HepG2 (cell line): ENCODE results near the gene SYTL3. TPM values are rescaled to one million over a fixed set of nuclear protein-coding genes. Genes with fewer than 3 reads are reported as not detected.

Experiments used
- ARNT ChIP-seq: fragments of 450-650 bp; IDR thresholded peaks from 2 replicates; pipeline ENCODE4 v1.6.1; 2017
- GLI4 ChIP-seq: sonication (generic); formaldehyde crosslinking; IDR thresholded peaks from 2 replicates; pipeline ENCODE4 v1.5.1; 2020; ENCODE audit warnings: missing genetic modification reagents, mild to moderate bottlenecking, moderate library complexity, borderline replicate concordance
- HNF4A ChIP-seq: sonication (generic); formaldehyde crosslinking; IDR thresholded peaks from 2 replicates; pipeline ENCODE4 v1.4.0; 2020; ENCODE audit warnings: missing genetic modification reagents
- HNRNPH1 ChIP-seq: fragments of 200-400 bp; formaldehyde crosslinking; optimal IDR thresholded peaks from 2 replicates; pipeline ENCODE3; 2017; ENCODE audit warnings: mild to moderate bottlenecking, low read depth, low read length
- KDM5A ChIP-seq: fragments of 200-600 bp; sonication (generic); IDR thresholded peaks from 2 replicates; pipeline ENCODE4 v1.7.0; 2018; ENCODE audit warnings: antibody characterized with exemption, mild to moderate bottlenecking, low read length, borderline replicate concordance
- MBD4 ChIP-seq: IDR thresholded peaks from 2 replicates; pipeline ENCODE4 v1.6.1; 2012; ENCODE audit warnings: low read length, inconsistent platforms, borderline replicate concordance
- NFIC ChIP-seq: IDR thresholded peaks from 2 replicates; pipeline ENCODE4 v1.6.1; 2012; ENCODE audit warnings: mild to moderate bottlenecking, low read length, inconsistent platforms
- NFYC ChIP-seq: IDR thresholded peaks from 2 replicates; pipeline ENCODE4 v1.6.1; 2016; ENCODE audit warnings: missing genetic modification reagents, missing compliant biosample characterization
- PLRG1 ChIP-seq: fragments of 450-650 bp; conservative IDR thresholded peaks from 2 replicates; pipeline ENCODE4 v1.6.1; 2016
- RXRB ChIP-seq: IDR thresholded peaks from 2 replicates; pipeline ENCODE4 v1.6.1; 2016; ENCODE audit warnings: borderline replicate concordance, missing genetic modification reagents, missing compliant biosample characterization
- SAP130 ChIP-seq: IDR thresholded peaks from 2 replicates; pipeline ENCODE4 v1.6.1; 2016; ENCODE audit warnings: low read depth
- SKI ChIP-seq: fragments of 450-650 bp; IDR thresholded peaks from one replicate; pipeline ENCODE4 v1.6.1; 2018; ENCODE audit warnings: mild to moderate bottlenecking; ENCODE audit not compliant: partially characterized antibody
- SNAPC2 ChIP-seq: sonication (generic); formaldehyde crosslinking; IDR thresholded peaks from 2 replicates; pipeline ENCODE4 v1.8.1; 2022; ENCODE audit warnings: mild to moderate bottlenecking, missing genetic modification reagents
- SRSF4 ChIP-seq: fragments of 200-400 bp; formaldehyde crosslinking; IDR thresholded peaks from one replicate; pipeline ENCODE4 v1.6.1; 2018; ENCODE audit warnings: mild to moderate bottlenecking, low read depth, low read length, moderate library complexity; ENCODE audit not compliant: poor library complexity, severe bottlenecking
- SSRP1 ChIP-seq: IDR thresholded peaks from 2 replicates; pipeline ENCODE4 v1.6.1; 2016; ENCODE audit warnings: control low read depth
- TEAD3 ChIP-seq: optimal IDR thresholded peaks from 2 replicates; pipeline ENCODE3; 2016; ENCODE audit warnings: borderline replicate concordance
- TMF1 ChIP-seq: sonication (generic); formaldehyde crosslinking; IDR thresholded peaks from 2 replicates; pipeline ENCODE4 v1.8.1; 2022; ENCODE audit warnings: low read depth, missing genetic modification reagents
- ZNF143 ChIP-seq: sonication (generic); formaldehyde crosslinking; IDR thresholded peaks from 2 replicates; pipeline ENCODE4 v1.4.0; 2020; ENCODE audit warnings: missing genetic modification reagents
- ZNF350 ChIP-seq: sonication (generic); formaldehyde crosslinking; IDR thresholded peaks from 2 replicates; pipeline ENCODE4 v1.4.0; 2020; ENCODE audit warnings: mild to moderate bottlenecking, low read depth, missing genetic modification reagents, borderline replicate concordance
- ZNF451 ChIP-seq: sonication (generic); formaldehyde crosslinking; IDR thresholded peaks from 2 replicates; pipeline ENCODE4 v1.5.0; 2020; ENCODE audit warnings: mild to moderate bottlenecking, missing genetic modification reagents
- ZNF644 ChIP-seq: IDR thresholded peaks from 2 replicates; pipeline ENCODE4 v1.6.1; 2016; ENCODE audit warnings: low read depth
- ZNF652 ChIP-seq: IDR thresholded peaks from 2 replicates; pipeline ENCODE4 v1.6.1; 2016; ENCODE audit warnings: low read depth, borderline replicate concordance
- ZNF747 ChIP-seq: sonication (generic); formaldehyde crosslinking; IDR thresholded peaks from 2 replicates; pipeline ENCODE4 v1.8.1; 2023; ENCODE audit warnings: missing genetic modification reagents, mild to moderate bottlenecking, borderline replicate concordance
- polyA plus RNA-seq, 8 experiments: library from polyadenylated mRNA; depleted of rRNA in 3 of 8; stranded (reverse) in 7 of 8; unstranded in 1 of 8; fragments of >200 nt; fragmentation: Illumina TruSeq in 4 of 8; extraction: Trizol in 4 of 8; gene quantifications; 2 replicates each; pipeline versions ENCODE4 v1.2.1 to v1.2.3, GENCODE V29; 2011 to 2016; ENCODE audit warnings: low read depth in 4 of 8, missing spikeins in 1 of 8, mixed read lengths in 1 of 8; ENCODE audit not compliant: insufficient read depth in 1 of 8
- total RNA-seq, 5 experiments: library from RNA; depleted of rRNA; stranded (reverse); fragments of >200 nt; fragmentation: Illumina TruSeq; extraction: Trizol; gene quantifications; 2 replicates each; pipeline ENCODE4 v1.2.3, GENCODE V29; 2016; ENCODE audit warnings: low read depth in 1 of 5
- TF ChIP-seq, protein P1 (sequence below): IDR thresholded peaks from 2 replicates; pipeline ENCODE4 v1.4.0; 2020; ENCODE audit warnings: mild to moderate bottlenecking, missing genetic modification reagents
- TF ChIP-seq, protein P2 (sequence below): IDR thresholded peaks from 2 replicates; pipeline ENCODE4 v1.6.1; 2016; ENCODE audit warnings: mild to moderate bottlenecking
- TF ChIP-seq, protein P3 (sequence below): sonication (generic); IDR thresholded peaks from 2 replicates; pipeline ENCODE4 v1.6.1; 2016; ENCODE audit warnings: low read depth, borderline replicate concordance
- TF ChIP-seq, protein P4 (sequence below): IDR thresholded peaks from 2 replicates; pipeline ENCODE4 v1.6.1; 2012; ENCODE audit warnings: inconsistent platforms
- TF ChIP-seq, protein P5 (sequence below): IDR thresholded peaks from 2 replicates; pipeline ENCODE4 v1.6.1; 2016

Gene SYTL3
- total and polyA plus RNA-seq, 2 of the 13 experiments (the other 11 are each of a cell fraction or from before 2014, with no cell fraction given): 0.11 to 0.28 TPM

DNA sequence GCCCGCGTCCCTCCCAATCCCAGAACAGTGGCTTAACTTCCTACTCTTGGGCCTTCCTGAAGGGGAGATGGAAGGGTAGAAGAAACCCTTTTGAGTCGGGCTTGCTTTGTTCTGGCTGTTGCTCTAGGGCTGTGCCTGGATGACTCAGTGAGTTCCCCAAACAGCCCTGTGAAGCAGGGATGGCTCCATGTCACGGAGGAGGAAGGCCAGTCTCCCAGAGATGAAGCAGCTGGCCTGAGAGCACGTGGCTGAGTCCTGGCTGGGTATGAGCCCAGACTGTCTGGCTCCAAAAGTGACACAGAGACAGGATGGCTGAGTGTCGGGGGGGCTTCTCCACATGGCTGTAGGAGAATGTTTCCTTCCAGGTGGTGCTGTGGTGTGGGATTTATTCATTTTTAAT is 4.6 kb downstream of the SYTL3 start (continued):
- TF ChIP-seq, protein P1, sequence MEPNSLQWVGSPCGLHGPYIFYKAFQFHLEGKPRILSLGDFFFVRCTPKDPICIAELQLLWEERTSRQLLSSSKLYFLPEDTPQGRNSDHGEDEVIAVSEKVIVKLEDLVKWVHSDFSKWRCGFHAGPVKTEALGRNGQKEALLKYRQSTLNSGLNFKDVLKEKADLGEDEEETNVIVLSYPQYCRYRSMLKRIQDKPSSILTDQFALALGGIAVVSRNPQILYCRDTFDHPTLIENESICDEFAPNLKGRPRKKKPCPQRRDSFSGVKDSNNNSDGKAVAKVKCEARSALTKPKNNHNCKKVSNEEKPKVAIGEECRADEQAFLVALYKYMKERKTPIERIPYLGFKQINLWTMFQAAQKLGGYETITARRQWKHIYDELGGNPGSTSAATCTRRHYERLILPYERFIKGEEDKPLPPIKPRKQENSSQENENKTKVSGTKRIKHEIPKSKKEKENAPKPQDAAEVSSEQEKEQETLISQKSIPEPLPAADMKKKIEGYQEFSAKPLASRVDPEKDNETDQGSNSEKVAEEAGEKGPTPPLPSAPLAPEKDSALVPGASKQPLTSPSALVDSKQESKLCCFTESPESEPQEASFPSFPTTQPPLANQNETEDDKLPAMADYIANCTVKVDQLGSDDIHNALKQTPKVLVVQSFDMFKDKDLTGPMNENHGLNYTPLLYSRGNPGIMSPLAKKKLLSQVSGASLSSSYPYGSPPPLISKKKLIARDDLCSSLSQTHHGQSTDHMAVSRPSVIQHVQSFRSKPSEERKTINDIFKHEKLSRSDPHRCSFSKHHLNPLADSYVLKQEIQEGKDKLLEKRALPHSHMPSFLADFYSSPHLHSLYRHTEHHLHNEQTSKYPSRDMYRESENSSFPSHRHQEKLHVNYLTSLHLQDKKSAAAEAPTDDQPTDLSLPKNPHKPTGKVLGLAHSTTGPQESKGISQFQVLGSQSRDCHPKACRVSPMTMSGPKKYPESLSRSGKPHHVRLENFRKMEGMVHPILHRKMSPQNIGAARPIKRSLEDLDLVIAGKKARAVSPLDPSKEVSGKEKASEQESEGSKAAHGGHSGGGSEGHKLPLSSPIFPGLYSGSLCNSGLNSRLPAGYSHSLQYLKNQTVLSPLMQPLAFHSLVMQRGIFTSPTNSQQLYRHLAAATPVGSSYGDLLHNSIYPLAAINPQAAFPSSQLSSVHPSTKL (CRISPR knock-in tag): 0 out of 2 replicates have a peak, but pooled peaks have one; percentile 8
- TF ChIP-seq NFIC (no peak), TMF1 (no peak), PLRG1 (no peak), SSRP1 (CRISPR knock-in tag) (no peak), KDM5A (no peak), ZNF652 (CRISPR knock-in tag) (no peak), ZNF747 (CRISPR knock-in tag) (no peak), GLI4 (CRISPR knock-in tag) (no peak), HNRNPH1 (no peak), SKI (peak; percentile 48), SRSF4 (no peak), NFYC (CRISPR knock-in tag) (no peak), ZNF451 (CRISPR knock-in tag) (no peak), ZNF644 (CRISPR knock-in tag) (0 out of 2 replicates have a peak, but pooled peaks have one; percentile 47), ARNT (no peak), SAP130 (CRISPR knock-in tag) (peak; percentile 87), ZNF143 (CRISPR knock-in tag) (no peak), MBD4 (no peak), TEAD3 (peak; percentile 66), RXRB (no peak), HNF4A (CRISPR knock-in tag) (no peak), ZNF350 (CRISPR knock-in tag) (no peak), SNAPC2 (CRISPR knock-in tag) (no peak)
- TF ChIP-seq, protein P2, sequence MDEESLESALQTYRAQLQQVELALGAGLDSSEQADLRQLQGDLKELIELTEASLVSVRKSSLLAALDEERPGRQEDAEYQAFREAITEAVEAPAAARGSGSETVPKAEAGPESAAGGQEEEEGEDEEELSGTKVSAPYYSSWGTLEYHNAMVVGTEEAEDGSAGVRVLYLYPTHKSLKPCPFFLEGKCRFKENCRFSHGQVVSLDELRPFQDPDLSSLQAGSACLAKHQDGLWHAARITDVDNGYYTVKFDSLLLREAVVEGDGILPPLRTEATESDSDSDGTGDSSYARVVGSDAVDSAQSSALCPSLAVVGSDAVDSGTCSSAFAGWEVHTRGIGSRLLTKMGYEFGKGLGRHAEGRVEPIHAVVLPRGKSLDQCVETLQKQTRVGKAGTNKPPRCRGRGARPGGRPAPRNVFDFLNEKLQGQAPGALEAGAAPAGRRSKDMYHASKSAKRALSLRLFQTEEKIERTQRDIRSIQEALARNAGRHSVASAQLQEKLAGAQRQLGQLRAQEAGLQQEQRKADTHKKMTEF: no peak
- TF ChIP-seq, protein P3, sequence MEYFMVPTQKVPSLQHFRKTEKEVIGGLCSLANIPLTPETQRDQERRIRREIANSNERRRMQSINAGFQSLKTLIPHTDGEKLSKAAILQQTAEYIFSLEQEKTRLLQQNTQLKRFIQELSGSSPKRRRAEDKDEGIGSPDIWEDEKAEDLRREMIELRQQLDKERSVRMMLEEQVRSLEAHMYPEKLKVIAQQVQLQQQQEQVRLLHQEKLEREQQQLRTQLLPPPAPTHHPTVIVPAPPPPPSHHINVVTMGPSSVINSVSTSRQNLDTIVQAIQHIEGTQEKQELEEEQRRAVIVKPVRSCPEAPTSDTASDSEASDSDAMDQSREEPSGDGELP: peak; percentile 75; the same call in 1 of the 2 replicates
- TF ChIP-seq, protein P4, sequence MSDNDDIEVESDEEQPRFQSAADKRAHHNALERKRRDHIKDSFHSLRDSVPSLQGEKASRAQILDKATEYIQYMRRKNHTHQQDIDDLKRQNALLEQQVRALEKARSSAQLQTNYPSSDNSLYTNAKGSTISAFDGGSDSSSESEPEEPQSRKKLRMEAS: peak; percentile 84
- TF ChIP-seq, protein P5, sequence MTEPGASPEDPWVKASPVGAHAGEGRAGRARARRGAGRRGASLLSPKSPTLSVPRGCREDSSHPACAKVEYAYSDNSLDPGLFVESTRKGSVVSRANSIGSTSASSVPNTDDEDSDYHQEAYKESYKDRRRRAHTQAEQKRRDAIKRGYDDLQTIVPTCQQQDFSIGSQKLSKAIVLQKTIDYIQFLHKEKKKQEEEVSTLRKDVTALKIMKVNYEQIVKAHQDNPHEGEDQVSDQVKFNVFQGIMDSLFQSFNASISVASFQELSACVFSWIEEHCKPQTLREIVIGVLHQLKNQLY (CRISPR knock-in tag): peak; percentile 51; the same call in 1 of the 2 replicates
